Neural progenitor cell (in vitro differentiated cells): ENCODE results near the gene GCKR.

Experiments
- EZH2phosphoT487 ChIP-seq: fragments of 200-600 bp; sonication (generic); IDR thresholded peaks from 2 replicates; pipeline ENCODE4 v1.6.1; 2017; ENCODE audit warnings: antibody characterized with exemption
- TF ChIP-seq, protein P1 (sequence below): fragments of 200-600 bp; sonication (generic); IDR thresholded peaks from 2 replicates; pipeline ENCODE4 v1.5.1; 2017; ENCODE audit warnings: antibody characterized with exemption, mild to moderate bottlenecking

DNA sequence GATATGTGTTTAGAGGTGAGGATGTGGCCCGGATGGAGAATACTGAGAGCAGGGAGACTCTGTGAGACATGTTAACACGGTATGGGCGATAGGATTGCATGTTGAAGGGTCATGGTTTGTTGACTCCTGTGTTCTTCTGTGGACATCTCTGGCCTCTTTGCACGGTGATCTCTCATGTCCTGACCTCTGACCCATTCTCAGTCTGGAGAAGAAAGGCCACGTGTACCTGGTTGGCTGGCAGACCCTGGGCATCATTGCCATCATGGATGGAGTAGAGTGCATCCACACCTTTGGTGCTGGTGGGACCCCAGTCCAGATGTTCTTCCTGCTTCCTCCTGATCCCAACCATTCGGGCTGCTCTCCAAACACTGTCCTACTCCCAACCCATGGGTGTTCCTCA, 9.9 kb downstream of the GCKR start:
- TF ChIP-seq, protein P1, sequence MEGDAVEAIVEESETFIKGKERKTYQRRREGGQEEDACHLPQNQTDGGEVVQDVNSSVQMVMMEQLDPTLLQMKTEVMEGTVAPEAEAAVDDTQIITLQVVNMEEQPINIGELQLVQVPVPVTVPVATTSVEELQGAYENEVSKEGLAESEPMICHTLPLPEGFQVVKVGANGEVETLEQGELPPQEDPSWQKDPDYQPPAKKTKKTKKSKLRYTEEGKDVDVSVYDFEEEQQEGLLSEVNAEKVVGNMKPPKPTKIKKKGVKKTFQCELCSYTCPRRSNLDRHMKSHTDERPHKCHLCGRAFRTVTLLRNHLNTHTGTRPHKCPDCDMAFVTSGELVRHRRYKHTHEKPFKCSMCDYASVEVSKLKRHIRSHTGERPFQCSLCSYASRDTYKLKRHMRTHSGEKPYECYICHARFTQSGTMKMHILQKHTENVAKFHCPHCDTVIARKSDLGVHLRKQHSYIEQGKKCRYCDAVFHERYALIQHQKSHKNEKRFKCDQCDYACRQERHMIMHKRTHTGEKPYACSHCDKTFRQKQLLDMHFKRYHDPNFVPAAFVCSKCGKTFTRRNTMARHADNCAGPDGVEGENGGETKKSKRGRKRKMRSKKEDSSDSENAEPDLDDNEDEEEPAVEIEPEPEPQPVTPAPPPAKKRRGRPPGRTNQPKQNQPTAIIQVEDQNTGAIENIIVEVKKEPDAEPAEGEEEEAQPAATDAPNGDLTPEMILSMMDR = no peak
- TF ChIP-seq EZH2phosphoT487 = no peak
